ENCODE measurements around the gene SLC30A3.

DNA sequence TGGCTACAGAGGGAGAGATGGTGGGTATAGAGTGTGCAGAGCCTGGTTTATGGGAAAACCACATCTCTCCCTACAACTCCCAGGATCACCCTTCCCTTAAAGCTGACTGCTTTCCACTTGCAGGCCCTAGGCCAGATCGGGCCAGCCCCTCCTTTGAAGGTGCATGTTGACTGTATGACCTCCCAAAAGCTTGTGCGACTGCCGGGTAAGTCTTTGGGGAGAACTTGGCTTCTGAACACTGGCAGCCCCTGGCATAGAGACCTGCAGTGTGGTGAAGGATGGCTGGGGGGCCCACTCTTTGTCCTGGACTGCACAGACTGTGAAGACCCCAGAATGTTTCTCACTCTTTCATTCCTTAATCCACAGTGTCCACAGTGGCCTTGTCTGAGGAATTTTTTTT lies 26.2 kb downstream of the SLC30A3 start:
- TF ChIP-seq, protein P1, sequence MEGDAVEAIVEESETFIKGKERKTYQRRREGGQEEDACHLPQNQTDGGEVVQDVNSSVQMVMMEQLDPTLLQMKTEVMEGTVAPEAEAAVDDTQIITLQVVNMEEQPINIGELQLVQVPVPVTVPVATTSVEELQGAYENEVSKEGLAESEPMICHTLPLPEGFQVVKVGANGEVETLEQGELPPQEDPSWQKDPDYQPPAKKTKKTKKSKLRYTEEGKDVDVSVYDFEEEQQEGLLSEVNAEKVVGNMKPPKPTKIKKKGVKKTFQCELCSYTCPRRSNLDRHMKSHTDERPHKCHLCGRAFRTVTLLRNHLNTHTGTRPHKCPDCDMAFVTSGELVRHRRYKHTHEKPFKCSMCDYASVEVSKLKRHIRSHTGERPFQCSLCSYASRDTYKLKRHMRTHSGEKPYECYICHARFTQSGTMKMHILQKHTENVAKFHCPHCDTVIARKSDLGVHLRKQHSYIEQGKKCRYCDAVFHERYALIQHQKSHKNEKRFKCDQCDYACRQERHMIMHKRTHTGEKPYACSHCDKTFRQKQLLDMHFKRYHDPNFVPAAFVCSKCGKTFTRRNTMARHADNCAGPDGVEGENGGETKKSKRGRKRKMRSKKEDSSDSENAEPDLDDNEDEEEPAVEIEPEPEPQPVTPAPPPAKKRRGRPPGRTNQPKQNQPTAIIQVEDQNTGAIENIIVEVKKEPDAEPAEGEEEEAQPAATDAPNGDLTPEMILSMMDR (conservative IDR thresholded peaks at IDR 0.05 in 1 of 2, IDR thresholded peaks at IDR 0.05 in 1 of 2; ENCODE audit: low read depth in 1 of 2, low read length in 2 of 2): no peak
- TF ChIP-seq EZH2 (IDR thresholded peaks at IDR 0.05; ENCODE audit: low read length, missing control alignments): no peak

Measured in fibroblast of lung (primary cell).